Brain microvascular endothelial cell (primary cell): ENCODE measurements around the gene PHF3.

Source experiments
- DNase-seq: peaks from one replicate; pipeline ENCODE4 v3.0.0-alpha.2; 2020
- H3K27ac ChIP-seq: fragments of 250-450 bp; sonication (Bioruptor Pico); 2 replicates; pipeline ENCODE4 v1.5.1; 2020; ENCODE audit warnings: mild to moderate bottlenecking, moderate library complexity
- H3K27me3 ChIP-seq: fragments of 250-450 bp; sonication (Bioruptor Pico); replicated peaks from 2 replicates; pipeline ENCODE4 v1.5.1; 2020; ENCODE audit warnings: mild to moderate bottlenecking
- H3K36me3 ChIP-seq: fragments of 250-450 bp; sonication (Bioruptor Pico); replicated peaks from 2 replicates; pipeline ENCODE4 v1.5.1; 2020; ENCODE audit warnings: mild to moderate bottlenecking
- H3K4me3 ChIP-seq: 2 replicates; pipeline ENCODE4 v1.5.1; 2011; ENCODE audit warnings: low read depth, mild to moderate bottlenecking, control low read depth, low read length, moderate library complexity
- in situ Hi-C: cut with HindIII; loops from 2 replicates; pipeline ENCODE4 v1.10.0; 2017; ENCODE audit warnings: low sequenced_read_pairs, low pct_ligation_motif_present
- TF ChIP-seq, protein P1 (sequence below): IDR thresholded peaks from 2 replicates; pipeline ENCODE4 v1.5.1; 2011; ENCODE audit warnings: low read depth, mild to moderate bottlenecking, moderate library complexity, low read length, control low read depth, inconsistent platforms; ENCODE audit errors: missing control alignments

Gene PHF3

DNA sequence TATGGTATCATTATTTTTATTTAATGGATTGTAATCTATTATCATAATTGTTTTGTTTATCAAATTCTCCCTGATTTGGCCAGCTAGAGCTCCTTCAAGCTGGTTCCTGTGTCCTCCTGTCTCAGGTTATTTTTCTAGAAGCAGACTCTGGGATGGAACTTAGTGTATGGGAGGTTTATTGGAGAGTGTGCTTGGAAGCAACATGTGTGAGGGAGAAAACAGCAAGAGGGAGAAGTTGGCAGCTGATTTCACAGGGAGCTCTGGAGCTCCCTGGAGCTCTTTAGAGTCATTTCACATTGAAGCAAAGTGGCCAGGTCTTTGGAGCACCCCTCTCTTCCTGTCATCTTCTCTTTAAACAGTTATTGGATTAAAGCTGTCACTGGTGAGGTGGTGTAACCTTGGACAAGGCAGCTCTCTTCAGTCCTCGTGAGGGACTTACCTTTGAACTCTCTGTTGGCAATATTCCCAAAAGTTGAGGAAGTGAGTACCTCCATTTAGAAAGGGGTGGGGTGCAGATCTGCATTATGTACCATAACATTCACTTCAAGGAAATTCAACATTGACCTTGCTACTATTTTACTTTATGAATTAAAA lies 103.6 kb downstream of the PHF3 start:
- Histone ChIP-seq H3K4me3 (no peak overlapping the region), H3K27me3 (no peaks in the 10 kb centered on the region), H3K36me3 (no peaks in the 10 kb centered on the region), H3K27ac (no peak overlapping the region)
- no peak for DNase-seq
- in situ Hi-C loops, result no loop called here
- TF ChIP-seq, protein P1, sequence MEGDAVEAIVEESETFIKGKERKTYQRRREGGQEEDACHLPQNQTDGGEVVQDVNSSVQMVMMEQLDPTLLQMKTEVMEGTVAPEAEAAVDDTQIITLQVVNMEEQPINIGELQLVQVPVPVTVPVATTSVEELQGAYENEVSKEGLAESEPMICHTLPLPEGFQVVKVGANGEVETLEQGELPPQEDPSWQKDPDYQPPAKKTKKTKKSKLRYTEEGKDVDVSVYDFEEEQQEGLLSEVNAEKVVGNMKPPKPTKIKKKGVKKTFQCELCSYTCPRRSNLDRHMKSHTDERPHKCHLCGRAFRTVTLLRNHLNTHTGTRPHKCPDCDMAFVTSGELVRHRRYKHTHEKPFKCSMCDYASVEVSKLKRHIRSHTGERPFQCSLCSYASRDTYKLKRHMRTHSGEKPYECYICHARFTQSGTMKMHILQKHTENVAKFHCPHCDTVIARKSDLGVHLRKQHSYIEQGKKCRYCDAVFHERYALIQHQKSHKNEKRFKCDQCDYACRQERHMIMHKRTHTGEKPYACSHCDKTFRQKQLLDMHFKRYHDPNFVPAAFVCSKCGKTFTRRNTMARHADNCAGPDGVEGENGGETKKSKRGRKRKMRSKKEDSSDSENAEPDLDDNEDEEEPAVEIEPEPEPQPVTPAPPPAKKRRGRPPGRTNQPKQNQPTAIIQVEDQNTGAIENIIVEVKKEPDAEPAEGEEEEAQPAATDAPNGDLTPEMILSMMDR, result no peak

DNA sequence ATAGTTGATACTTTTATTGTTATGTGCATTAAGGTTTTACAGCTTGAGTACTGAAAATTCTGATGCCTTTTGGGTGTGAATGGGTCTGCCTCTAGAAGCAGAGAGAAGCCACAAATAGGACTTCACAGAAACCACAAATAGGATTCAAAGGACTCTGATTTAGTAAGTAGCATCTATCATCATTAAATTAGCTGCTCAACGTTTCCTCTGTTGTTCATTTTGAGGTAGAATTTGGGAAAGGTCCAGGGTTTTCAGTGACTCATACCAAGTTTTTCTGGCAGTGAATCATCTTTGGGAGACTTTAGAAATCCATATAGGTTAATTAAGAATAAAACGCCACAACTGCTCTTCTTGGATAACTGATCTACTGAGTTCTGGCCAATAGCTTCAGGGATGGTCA lies 105.1 kb downstream of the PHF3 start:
- H3K27me3 ChIP-seq, result no peaks in the 10 kb centered on the region
- H3K36me3 ChIP-seq, result no peaks in the 10 kb centered on the region
- in situ Hi-C loops, result no loop called here
- H3K27ac ChIP-seq, result no peak overlapping the region
- no peak overlapping the region for H3K4me3 ChIP-seq
- TF ChIP-seq, protein P1, result no peak
- peak; percentile 65 for DNase-seq

DNA sequence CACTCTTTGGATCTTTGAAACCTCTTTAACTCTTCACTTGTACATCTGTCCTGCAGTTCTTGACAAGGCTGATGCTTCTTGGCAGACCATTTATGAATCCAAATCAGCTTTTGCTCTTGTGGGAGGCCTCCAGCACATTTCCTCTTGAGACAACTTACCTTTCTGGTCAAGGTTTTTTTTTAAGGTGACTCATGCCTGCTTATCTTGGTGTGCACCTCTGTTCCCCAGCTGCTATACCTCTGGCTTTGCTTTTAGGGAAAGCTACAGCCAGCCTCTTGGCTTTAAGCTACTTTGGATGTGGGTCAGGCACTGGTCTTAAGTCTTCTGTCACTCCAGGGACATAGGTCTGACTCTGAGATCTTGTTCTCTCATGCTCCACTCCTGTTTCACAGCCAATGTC lies 106.5 kb downstream of the PHF3 start:
- TF ChIP-seq, protein P1, result no peak
- Histone ChIP-seq H3K27ac (no peak overlapping the region), H3K36me3 (no peaks in the 10 kb centered on the region), H3K4me3 (no peak overlapping the region), H3K27me3 (no peaks in the 10 kb centered on the region)
- DNase-seq, result no peak
- in situ Hi-C loops, result no loop called here

DNA sequence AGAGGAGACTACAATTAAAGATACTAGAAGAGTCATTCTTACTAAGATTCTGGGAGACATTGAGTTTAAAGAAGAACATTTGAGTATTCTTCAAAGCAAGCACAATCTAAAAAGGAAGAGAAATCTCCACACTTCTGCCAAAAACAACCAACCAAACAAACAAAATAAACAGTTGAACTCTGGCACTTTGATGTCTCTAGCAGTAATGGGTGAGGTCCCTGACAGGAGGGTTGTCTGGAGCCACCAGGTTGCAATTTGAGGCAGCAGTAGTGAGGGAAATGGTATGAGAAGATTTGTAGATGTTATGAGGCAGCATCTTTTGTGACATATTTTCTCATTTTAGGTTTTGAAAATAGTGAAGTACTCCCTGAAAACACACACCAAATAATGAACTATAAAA lies 108.1 kb downstream of the PHF3 start:
- no peak overlapping the region for H3K27ac ChIP-seq
- TF ChIP-seq, protein P1, result no peak
- H3K36me3 ChIP-seq, result no peaks in the 10 kb centered on the region
- no peak for DNase-seq
- in situ Hi-C loops, result no loop called here
- H3K4me3 ChIP-seq, result no peak overlapping the region
- no peaks in the 10 kb centered on the region for H3K27me3 ChIP-seq

DNA sequence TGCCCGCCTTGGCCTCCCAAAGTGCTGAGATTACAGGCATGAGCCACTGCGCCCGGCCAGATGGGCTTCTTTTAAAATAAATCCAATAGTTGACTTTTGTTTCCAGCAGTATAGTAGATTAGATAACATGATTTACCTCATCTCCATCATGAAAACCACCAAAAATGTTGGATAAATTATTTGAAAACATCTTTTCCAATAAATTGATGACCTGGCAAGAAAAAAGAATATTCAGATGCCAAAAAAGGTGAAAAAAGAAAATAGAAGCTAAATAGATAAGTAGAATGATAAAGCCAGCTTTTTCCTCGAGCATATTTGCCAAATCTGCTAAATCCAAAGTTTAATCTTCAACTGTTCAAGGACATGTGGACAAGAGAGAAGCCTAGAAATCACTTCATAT lies 109.2 kb downstream of the PHF3 start:
- H3K27me3 ChIP-seq, result no peaks in the 10 kb centered on the region
- H3K36me3 ChIP-seq, result no peaks in the 10 kb centered on the region
- H3K27ac ChIP-seq, result no peak overlapping the region
- in situ Hi-C loops, result no loop called here
- TF ChIP-seq, protein P1, result no peak
- H3K4me3 ChIP-seq, result no peak overlapping the region
- DNase-seq, result no peak

DNA sequence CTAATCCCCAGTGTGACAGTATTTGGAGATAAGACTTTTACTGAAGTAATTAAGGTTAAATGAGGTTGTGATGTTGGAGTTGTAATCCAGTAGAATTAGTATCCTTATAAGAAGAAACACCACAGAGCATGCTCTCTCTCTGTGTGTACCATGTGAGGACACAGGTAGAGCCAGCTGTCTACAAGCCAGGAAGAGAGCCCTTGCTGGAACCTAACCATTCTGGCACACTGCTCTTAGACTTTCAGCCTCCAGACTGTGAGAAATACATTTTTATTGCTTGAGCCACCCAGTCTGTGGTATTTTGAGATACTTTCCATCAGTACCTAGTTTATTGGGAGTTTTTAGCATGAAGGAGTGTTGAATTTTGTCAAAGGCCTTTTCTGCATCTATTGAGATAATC lies 110.2 kb downstream of the PHF3 start:
- Histone ChIP-seq H3K4me3 (no peak overlapping the region), H3K36me3 (no peaks in the 10 kb centered on the region), H3K27ac (no peak overlapping the region), H3K27me3 (no peaks in the 10 kb centered on the region)
- TF ChIP-seq, protein P1, result no peak
- no peak for DNase-seq
- in situ Hi-C loops, result no loop called here
